H9 (cell line): ENCODE data around the gene BRD9. TPM values are rescaled to one million over a fixed set of nuclear protein-coding genes. Genes with fewer than 3 reads are reported as not detected.
A peak's percentile ranks its signal among the peaks of the same experiment; 100 is the strongest.

Experiments used
- DNase-seq: peaks from one replicate; pipeline ENCODE4 v3.0.0-alpha.2; 2017
- H2AFZ ChIP-seq: one replicate; pipeline ENCODE4 v1.6.1; 2013; ENCODE audit warnings: mild to moderate bottlenecking, low read length, control low read depth, moderate library complexity
- H2AK5ac ChIP-seq: 2 replicates; pipeline ENCODE4 v1.6.1; 2013; ENCODE audit warnings: low read length, control low read depth, mixed read lengths; ENCODE audit not compliant: insufficient read length
- H2BK120ac ChIP-seq: one replicate; pipeline ENCODE4 v1.6.1; 2013; ENCODE audit warnings: low read depth, mild to moderate bottlenecking, low read length, control low read depth, inconsistent platforms; ENCODE audit not compliant: poor library complexity, severe bottlenecking
- H2BK12ac ChIP-seq: 2 replicates; pipeline ENCODE4 v1.6.1; 2013; ENCODE audit warnings: low read length, control low read depth, mixed read lengths, low read depth; ENCODE audit not compliant: insufficient read length
- H2BK15ac ChIP-seq: 2 replicates; pipeline ENCODE4 v1.6.1; 2013; ENCODE audit warnings: low read depth, low read length, control low read depth
- H2BK20ac ChIP-seq: one replicate; pipeline ENCODE4 v1.6.1; 2013; ENCODE audit warnings: low read depth, mild to moderate bottlenecking, low read length, control low read depth, inconsistent platforms; ENCODE audit not compliant: poor library complexity, severe bottlenecking
- H2BK5ac ChIP-seq: 2 replicates; pipeline ENCODE4 v1.6.1; 2013; ENCODE audit warnings: low read length, control low read depth, mixed read lengths; ENCODE audit not compliant: insufficient read length
- H3K14ac ChIP-seq: 2 replicates; pipeline ENCODE4 v1.6.1; 2013; ENCODE audit warnings: low read length, control low read depth; ENCODE audit not compliant: insufficient read depth
- H3K18ac ChIP-seq: 2 replicates; pipeline ENCODE4 v1.6.1; 2013; ENCODE audit warnings: low read depth, mild to moderate bottlenecking, mixed read lengths, low read length, control low read depth; ENCODE audit not compliant: insufficient read length
- H3K23ac ChIP-seq: 2 replicates; pipeline ENCODE4 v1.6.1; 2013; ENCODE audit warnings: low read length, control low read depth, mixed read lengths, low read depth; ENCODE audit not compliant: insufficient read length
- H3K23me2 ChIP-seq: 2 replicates; pipeline ENCODE4 v1.6.1; 2013; ENCODE audit warnings: low read depth, mild to moderate bottlenecking, mixed read lengths, low read length, control low read depth; ENCODE audit not compliant: insufficient read length, poor library complexity, severe bottlenecking
- H3K27ac ChIP-seq: 2 replicates; pipeline ENCODE4 v1.5.1; 2013; ENCODE audit warnings: low read length, control low read depth, mixed read lengths, low read depth; ENCODE audit not compliant: insufficient read length
- H3K27me3 ChIP-seq: 2 replicates; pipeline ENCODE4 v1.6.1; 2013; ENCODE audit warnings: low read length, control low read depth, inconsistent platforms; ENCODE audit not compliant: insufficient read depth
- H3K4ac ChIP-seq: 2 replicates; pipeline ENCODE4 v1.6.1; 2013; ENCODE audit warnings: low read depth, mild to moderate bottlenecking, control low read depth, inconsistent platforms, low read length, moderate library complexity
- H3K4me1 ChIP-seq: 2 replicates; pipeline ENCODE4 v1.6.1; 2013; ENCODE audit warnings: low read length, control low read depth, inconsistent platforms; ENCODE audit not compliant: insufficient read depth
- H3K4me2 ChIP-seq: 2 replicates; pipeline ENCODE4 v1.6.1; 2013; ENCODE audit warnings: low read length, control low read depth, mixed read lengths; ENCODE audit not compliant: insufficient read length, insufficient read depth
- H3K56ac ChIP-seq: 2 replicates; pipeline ENCODE4 v1.6.1; 2013; ENCODE audit warnings: low read depth, mild to moderate bottlenecking, mixed read lengths, low read length, control low read depth; ENCODE audit not compliant: insufficient read length
- H3K79me1 ChIP-seq: 2 replicates; pipeline ENCODE4 v1.6.1; 2013; ENCODE audit warnings: low read depth, mild to moderate bottlenecking, moderate library complexity, low read length, control low read depth, inconsistent platforms; ENCODE audit not compliant: insufficient read depth, poor library complexity, severe bottlenecking
- H3K79me2 ChIP-seq: 2 replicates; pipeline ENCODE4 v1.6.1; 2013; ENCODE audit warnings: low read length, control low read depth, inconsistent platforms; ENCODE audit not compliant: insufficient read depth
- H3K9ac ChIP-seq: 2 replicates; pipeline ENCODE4 v1.6.1; 2013; ENCODE audit warnings: low read length, control low read depth, mixed read lengths; ENCODE audit not compliant: insufficient read length; ENCODE audit errors: extremely low read depth
- H3K9me3 ChIP-seq: one replicate; pipeline ENCODE4 v1.6.1; 2013; ENCODE audit warnings: low read depth, low read length, inconsistent platforms; ENCODE audit not compliant: control insufficient read depth
- H3T11ph ChIP-seq: one replicate; pipeline ENCODE4 v1.6.1; 2013; ENCODE audit warnings: mild to moderate bottlenecking, low read length, control low read depth, inconsistent platforms
- H4K20me1 ChIP-seq: one replicate; pipeline ENCODE4 v1.6.1; 2013; ENCODE audit not compliant: control insufficient read depth, insufficient read length, insufficient read depth
- H4K5ac ChIP-seq: 2 replicates; pipeline ENCODE4 v1.6.1; 2013; ENCODE audit warnings: low read depth, mild to moderate bottlenecking, mixed read lengths, low read length, control low read depth; ENCODE audit not compliant: insufficient read length
- H4K8ac ChIP-seq: replicated peaks from 2 replicates; pipeline ENCODE4 v1.6.1; 2013; ENCODE audit warnings: low read length, control low read depth, mixed read lengths, low read depth; ENCODE audit not compliant: insufficient read length
- H4K91ac ChIP-seq: 2 replicates; pipeline ENCODE4 v1.6.1; 2013; ENCODE audit warnings: low read depth, mild to moderate bottlenecking, moderate library complexity, mixed read lengths, low read length, control low read depth; ENCODE audit not compliant: insufficient read length
- H3K27ac Mint-ChIP-seq, 3 experiments: 2 replicates in 2 of 3; 3 replicates in 1 of 3; pipeline ENCODE4 v1.8.0; 2020 to 2021; ENCODE audit warnings: mixed read lengths in 3 of 3, mild to moderate bottlenecking in 1 of 3, moderate library complexity in 1 of 3
- H3K27me3 Mint-ChIP-seq: 2 replicates; pipeline ENCODE4 v1.8.0; 2021; ENCODE audit warnings: low read depth, mild to moderate bottlenecking, moderate library complexity, mixed read lengths
- H3K36me3 Mint-ChIP-seq, 3 experiments: 2 replicates in 2 of 3; 3 replicates in 1 of 3; pipeline ENCODE4 v1.8.0; 2020 to 2021; ENCODE audit warnings: low read depth in 3 of 3, mixed read lengths in 3 of 3; ENCODE audit not compliant: insufficient read depth in 1 of 3
- H3K4me1 Mint-ChIP-seq, 2 experiments: 2 replicates each; pipeline ENCODE4 v1.8.0; 2020; ENCODE audit warnings: mixed read lengths in 2 of 2
- H3K4me3 Mint-ChIP-seq, 2 experiments: 2 replicates in 1 of 2; 3 replicates in 1 of 2; pipeline ENCODE4 v1.8.0; 2020 to 2021; ENCODE audit warnings: mild to moderate bottlenecking in 2 of 2, mixed read lengths in 2 of 2, moderate library complexity in 1 of 2
- H3K9me3 Mint-ChIP-seq, 2 experiments: 2 replicates in 1 of 2; 3 replicates in 1 of 2; pipeline ENCODE4 v1.8.0; 2020; ENCODE audit warnings: mild to moderate bottlenecking in 2 of 2, mixed read lengths in 2 of 2, moderate library complexity in 1 of 2
- WGBS: extraction: QIAGEN DNeasy Blood & Tissue Kit; methylation state at CpG from one replicate; pipeline ENCODE4 v1.1.7; 2013; ENCODE audit warnings: missing lambda C conversion rate, low lambda C conversion rate, mixed read lengths; ENCODE audit not compliant: insufficient read length; ENCODE audit errors: extremely low coverage; 5-methylcytosine and 5-hydroxymethylcytosine counted together
- total RNA-seq: library from RNA; stranded (reverse); gene quantifications from 2 replicates; pipeline ENCODE4 v1.2.1, GENCODE V29; 2021
- TF ChIP-seq, protein P1 (sequence below): fragments of 200-600 bp; sonication (generic); conservative IDR thresholded peaks from 3 replicates; pipeline ENCODE4 v1.8.0; 2021; ENCODE audit warnings: antibody characterized with exemption, mild to moderate bottlenecking

Gene BRD9
- total RNA-seq, 1 experiment from 2014 or later = 70.5 TPM

DNA sequence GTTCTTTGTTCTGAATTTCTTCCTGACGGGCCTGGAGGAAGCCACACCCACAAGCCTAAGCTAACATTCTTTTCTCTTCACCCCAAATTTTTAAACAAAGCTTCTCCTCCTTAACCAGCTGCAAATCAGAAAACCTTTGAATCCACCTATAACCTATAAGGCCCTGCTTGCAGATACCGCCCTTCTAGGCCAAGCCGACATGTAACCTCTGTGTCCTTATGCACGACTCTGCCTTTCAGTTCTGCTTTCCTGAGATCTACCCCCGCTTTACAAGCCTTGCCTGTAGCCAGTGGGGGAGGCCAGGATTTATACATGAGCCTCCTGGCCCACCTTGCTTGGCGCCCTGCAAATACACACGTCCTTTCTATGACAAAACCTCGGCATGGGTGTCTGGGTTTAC, 19.3 kb downstream of the BRD9 start:
- H2AK5ac ChIP-seq = no peak overlapping the region
- H3K9ac ChIP-seq = no peak overlapping the region
- Mint-ChIP-seq H3K27ac (peak overlapping the region in 1 of 3 experiments; percentile 57; a peak in 2 of 7 replicates), H3K4me1 (no peaks in the 10 kb centered on the region), H3K4me3 (no peak overlapping the region), H3K27me3 (no peaks in the 10 kb centered on the region), H3K36me3 (peaks cover 55 to 99% (median 95%) of the 10 kb centered on the region in 3 experiments), H3K9me3 (no peaks in the 10 kb centered on the region)
- H3K9me3 ChIP-seq = no peaks in the 10 kb centered on the region
- no CpG with 5 or more reads among the region's 8 CpGs for WGBS
- H3K27ac ChIP-seq = no peak overlapping the region
- no peak overlapping the region for H2AFZ ChIP-seq
- H3K79me2 ChIP-seq = no peaks in the 10 kb centered on the region
- H3K23ac ChIP-seq = no peak overlapping the region
- no peak overlapping the region for H3K4me2 ChIP-seq
- H2BK20ac ChIP-seq = no peak overlapping the region
- no peaks in the 10 kb centered on the region for H3K79me1 ChIP-seq
- TF ChIP-seq, protein P1, sequence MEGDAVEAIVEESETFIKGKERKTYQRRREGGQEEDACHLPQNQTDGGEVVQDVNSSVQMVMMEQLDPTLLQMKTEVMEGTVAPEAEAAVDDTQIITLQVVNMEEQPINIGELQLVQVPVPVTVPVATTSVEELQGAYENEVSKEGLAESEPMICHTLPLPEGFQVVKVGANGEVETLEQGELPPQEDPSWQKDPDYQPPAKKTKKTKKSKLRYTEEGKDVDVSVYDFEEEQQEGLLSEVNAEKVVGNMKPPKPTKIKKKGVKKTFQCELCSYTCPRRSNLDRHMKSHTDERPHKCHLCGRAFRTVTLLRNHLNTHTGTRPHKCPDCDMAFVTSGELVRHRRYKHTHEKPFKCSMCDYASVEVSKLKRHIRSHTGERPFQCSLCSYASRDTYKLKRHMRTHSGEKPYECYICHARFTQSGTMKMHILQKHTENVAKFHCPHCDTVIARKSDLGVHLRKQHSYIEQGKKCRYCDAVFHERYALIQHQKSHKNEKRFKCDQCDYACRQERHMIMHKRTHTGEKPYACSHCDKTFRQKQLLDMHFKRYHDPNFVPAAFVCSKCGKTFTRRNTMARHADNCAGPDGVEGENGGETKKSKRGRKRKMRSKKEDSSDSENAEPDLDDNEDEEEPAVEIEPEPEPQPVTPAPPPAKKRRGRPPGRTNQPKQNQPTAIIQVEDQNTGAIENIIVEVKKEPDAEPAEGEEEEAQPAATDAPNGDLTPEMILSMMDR = no peak
- no peak overlapping the region for H2BK5ac ChIP-seq
- no peak overlapping the region for H3K56ac ChIP-seq
- no peak overlapping the region for H3T11ph ChIP-seq
- H2BK12ac ChIP-seq = no peak overlapping the region
- H2BK120ac ChIP-seq = no peak overlapping the region
- H4K91ac ChIP-seq = no peak overlapping the region
- H3K4me1 ChIP-seq = no peaks in the 10 kb centered on the region
- H3K23me2 ChIP-seq = no peaks in the 10 kb centered on the region
- no peak overlapping the region for H3K4ac ChIP-seq
- H4K8ac ChIP-seq = no peak overlapping the region
- H2BK15ac ChIP-seq = no peak overlapping the region
- H3K14ac ChIP-seq = no peak overlapping the region
- no peak overlapping the region for H3K18ac ChIP-seq
- no peaks in the 10 kb centered on the region for H3K27me3 ChIP-seq
- H4K20me1 ChIP-seq = no peaks in the 10 kb centered on the region
- no peak for DNase-seq
- H4K5ac ChIP-seq = no peak overlapping the region
